GM21360 (cell line): ENCODE measurements around the gene SETBP1.

Source experiments
- ATAC-seq: cut with Tn5 transposase; IDR thresholded peaks from one replicate; pipeline ENCODE4 v1.9.1; 2021; ENCODE audit warnings: mild to moderate bottlenecking, moderate library complexity; ENCODE audit not compliant: unreplicated experiment

Gene SETBP1

DNA sequence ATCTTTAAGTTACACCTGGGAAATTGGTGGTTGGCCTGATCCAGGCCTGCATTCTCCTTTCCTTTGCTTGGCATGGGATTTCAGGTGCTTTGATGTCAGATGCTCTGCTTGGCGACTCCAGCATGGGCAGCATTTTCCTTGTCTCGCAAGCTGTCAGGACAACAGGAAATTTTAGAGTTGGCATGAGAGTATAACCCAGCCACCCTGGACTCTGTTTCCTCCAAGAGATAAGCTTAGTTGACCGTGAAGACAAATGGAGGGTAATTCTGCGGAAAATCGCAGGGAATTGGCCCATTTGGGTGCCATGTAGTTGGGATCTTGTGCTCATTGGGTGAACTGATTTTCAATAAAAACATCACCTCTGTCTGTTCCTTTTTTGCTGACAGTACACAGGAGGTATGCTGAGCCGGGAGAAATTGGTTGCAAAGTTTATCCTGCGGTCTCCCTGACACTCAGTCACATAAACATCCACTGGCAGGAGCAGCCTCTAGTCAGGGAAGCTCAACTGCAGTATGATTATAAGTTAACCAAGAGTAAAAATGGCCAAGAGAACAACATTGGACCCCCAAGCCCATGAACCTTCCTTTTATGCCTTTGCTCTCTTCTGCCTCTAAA, 409.9 kb downstream of the SETBP1 start:
- ATAC-seq, result no peak

- no peak for ATAC-seq
These were observed 419.8 kb downstream of the SETBP1 start for GRCh38 chr18:45100321-45101105.

DNA sequence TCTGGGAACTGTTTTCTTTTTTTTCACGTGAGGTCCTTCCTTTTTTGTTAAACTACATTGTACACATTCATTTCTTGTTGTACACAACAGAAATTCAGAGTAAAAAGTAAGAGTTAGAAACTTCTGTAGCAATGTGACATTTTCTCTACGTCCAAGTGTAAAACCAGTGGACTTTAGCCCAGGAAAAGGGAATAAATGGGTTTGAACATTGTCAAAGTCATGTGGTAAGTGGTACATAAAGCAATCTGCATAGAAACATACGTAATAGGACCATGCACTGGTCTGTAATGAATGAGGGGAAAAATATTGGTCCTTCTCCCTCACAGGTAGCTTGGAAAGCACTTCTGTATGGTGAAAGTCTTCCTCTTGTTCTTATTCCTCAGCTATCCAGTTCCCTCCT, 421.4 kb downstream of the SETBP1 start:
- no peak for ATAC-seq

- ATAC-seq, result no peak
These were observed 422.2 kb downstream of the SETBP1 start for GRCh38 chr18:45102863-45103262.

DNA sequence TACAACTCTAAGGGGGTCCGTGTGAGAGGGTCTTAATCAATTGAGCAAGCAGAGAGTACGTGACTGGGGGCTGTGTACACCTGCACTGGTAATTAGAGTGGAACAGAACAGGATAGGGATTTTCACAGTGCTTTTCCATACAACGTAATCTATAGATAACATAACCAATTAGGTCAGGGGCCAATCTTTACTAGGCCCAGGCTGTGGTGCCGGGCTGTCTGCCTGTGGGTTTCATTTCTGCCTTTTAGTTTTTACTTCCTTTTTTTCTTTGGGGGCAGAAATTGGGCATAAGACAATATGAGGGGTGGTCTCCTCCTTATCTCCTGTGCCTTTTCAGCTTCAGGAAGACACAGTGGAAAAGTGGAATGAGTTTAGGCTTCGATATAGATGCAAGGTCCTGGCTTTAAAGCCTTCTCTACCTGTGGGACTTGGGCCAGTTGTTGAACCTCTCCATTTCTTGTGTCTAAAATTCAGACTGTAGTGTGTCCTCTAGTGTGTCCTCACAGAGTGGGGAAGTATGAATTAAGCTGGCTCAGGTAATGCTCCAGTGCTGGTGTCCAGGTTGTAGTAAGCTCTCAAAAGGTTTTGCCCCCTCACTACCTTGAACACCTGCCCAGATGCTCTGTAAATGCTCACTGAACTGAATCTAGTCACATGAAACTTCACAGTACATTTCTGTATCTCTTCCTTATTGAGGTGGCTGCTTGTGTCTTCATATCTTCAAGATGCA, 422.8 kb downstream of the SETBP1 start:
- peak; percentile 49 for ATAC-seq

GRCh38 chr18:45104049-45104395, 423.3 kb downstream of the SETBP1 start:
- ATAC-seq, result peak; percentile 24

GRCh38 chr18:45106331-45106774, 425.7 kb downstream of the SETBP1 start:
- ATAC-seq, result peak; percentile 87

DNA sequence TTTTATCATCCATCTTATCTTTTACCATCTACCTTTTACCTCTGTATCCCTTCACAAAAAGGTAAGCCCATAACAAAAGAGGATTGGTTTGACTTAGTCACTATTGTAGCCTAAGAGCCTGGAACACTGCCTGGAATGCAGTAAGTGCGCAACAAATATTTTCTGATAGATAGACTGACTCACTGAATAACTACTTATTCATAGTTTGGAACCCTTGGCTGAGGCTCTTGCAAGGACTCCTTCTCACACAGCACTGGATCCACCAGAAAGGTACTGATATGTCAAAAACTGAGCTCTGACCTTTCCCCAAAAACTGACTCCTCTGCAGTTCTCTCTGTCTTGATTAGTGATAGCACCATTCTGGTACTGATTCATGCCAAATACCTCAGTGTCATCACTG, 426.7 kb downstream of the SETBP1 start:
- no peak for ATAC-seq

DNA sequence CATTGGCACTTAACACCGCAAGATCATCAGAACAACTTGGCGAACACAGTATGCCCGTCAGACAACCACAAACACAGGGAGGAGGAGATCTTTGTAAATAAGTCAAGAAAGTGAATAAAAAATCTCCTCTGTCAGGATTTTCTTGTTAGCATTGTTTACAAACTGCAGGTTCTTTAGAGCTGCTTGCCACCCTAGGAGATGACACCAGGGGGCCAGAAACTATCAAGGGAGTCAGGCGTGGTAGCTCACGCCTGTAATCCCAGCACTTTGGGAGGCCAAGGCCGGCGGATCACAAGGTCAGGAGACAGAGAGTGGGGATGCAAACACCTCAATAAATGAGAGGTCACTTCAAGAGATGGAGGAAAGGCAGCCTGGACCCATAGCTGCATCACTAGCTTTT, 428.1 kb downstream of the SETBP1 start:
- ATAC-seq, result no peak

- ATAC-seq, result no peak
These were observed 428.6 kb downstream of the SETBP1 start for GRCh38 chr18:45109271-45109670.

- ATAC-seq, result no peak
These were observed 429.0 kb downstream of the SETBP1 start for GRCh38 chr18:45109706-45110105.

GRCh38 chr18:45110577-45111501, 430.2 kb downstream of the SETBP1 start:
- no peak for ATAC-seq

- no peak for ATAC-seq
These were observed 430.8 kb downstream of the SETBP1 start for GRCh38 chr18:45111502-45111848.

- no peak for ATAC-seq
These were observed 432.0 kb downstream of the SETBP1 start for GRCh38 chr18:45112682-45113081.

DNA sequence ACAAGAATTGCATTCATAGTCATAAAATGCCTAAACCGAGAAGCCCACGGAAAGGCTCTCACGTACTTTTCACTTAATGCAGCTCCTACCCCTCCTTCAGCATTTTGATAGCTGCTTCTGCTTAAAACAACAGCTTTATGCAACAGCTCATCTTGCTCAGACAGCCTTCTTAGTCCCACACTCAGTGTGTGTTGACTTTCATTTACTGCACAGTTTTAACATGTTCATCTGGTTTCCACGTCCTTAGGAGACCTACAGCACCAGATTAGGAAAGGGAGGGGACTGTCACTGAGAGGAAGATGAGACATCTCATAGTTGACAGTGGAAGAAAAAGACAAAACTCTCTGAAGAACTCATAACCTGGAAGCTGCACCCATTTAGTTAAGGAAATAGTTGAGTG, 435.4 kb downstream of the SETBP1 start:
- ATAC-seq, result no peak
